GM12878 (cell line): ENCODE measurements around the gene TMEM19.

Source experiments
- EGR1 ChIP-seq, 2 experiments: IDR thresholded peaks; 1 replicate in 1 of 2; 2 replicates in 1 of 2; pipeline ENCODE4 v1.6.1; 2011 to 2012; ENCODE audit warnings: low read depth in 2 of 2, low read length in 2 of 2, borderline replicate concordance in 1 of 2, mild to moderate bottlenecking in 1 of 2, moderate library complexity in 1 of 2
- EZH2 ChIP-seq: IDR thresholded peaks from 2 replicates; pipeline ENCODE4 v1.6.1; 2012; ENCODE audit warnings: low read depth, mild to moderate bottlenecking, control low read depth, inconsistent platforms, low read length, borderline replicate concordance; ENCODE audit not compliant: control insufficient read depth
- MYC ChIP-seq: IDR thresholded peaks from 2 replicates; pipeline ENCODE4 v1.6.1; 2011; ENCODE audit warnings: mild to moderate bottlenecking, low read length, moderate library complexity, inconsistent platforms; ENCODE audit not compliant: insufficient read depth, insufficient replicate concordance, insufficient read length, severe bottlenecking
- POLR2A ChIP-seq: IDR thresholded peaks from 2 replicates; pipeline ENCODE4 v1.6.1; 2011; ENCODE audit warnings: low read depth, mild to moderate bottlenecking, low read length
- SIN3A ChIP-seq: IDR thresholded peaks from 2 replicates; pipeline ENCODE4 v1.6.1; 2012; ENCODE audit warnings: low read depth, low read length, improper control_type of control experiment
- SMC3 ChIP-seq: IDR thresholded peaks from 2 replicates; pipeline ENCODE4 v1.6.1; 2011; ENCODE audit warnings: low read length, improper control_type of control experiment, borderline replicate concordance
- TARDBP ChIP-seq: IDR thresholded peaks from 2 replicates; pipeline ENCODE4 v1.6.1; 2016; ENCODE audit warnings: borderline replicate concordance
- YY1 ChIP-seq: IDR thresholded peaks from 2 replicates; pipeline ENCODE4 v1.6.1; 2011; ENCODE audit warnings: low read depth, mild to moderate bottlenecking, low read length
- ZBTB11 ChIP-seq: fragments of 450-650 bp; formaldehyde crosslinking; IDR thresholded peaks from 2 replicates; pipeline ENCODE4 v1.5.0; 2022; ENCODE audit warnings: mild to moderate bottlenecking, missing genetic modification characterization
- ZZZ3 ChIP-seq: IDR thresholded peaks from 2 replicates; pipeline ENCODE4 v1.6.1; 2011; ENCODE audit warnings: low read depth; ENCODE audit not compliant: control insufficient read depth, insufficient read length
- TF ChIP-seq, protein P1 (sequence below): IDR thresholded peaks from 2 replicates; pipeline ENCODE4 v1.6.1; 2011; ENCODE audit warnings: low read depth, low read length, improper control_type of control experiment, borderline replicate concordance
- TF ChIP-seq, protein P2 (sequence below), 3 experiments: IDR thresholded peaks in 2 of 3; conservative IDR thresholded peaks in 1 of 3; 2 replicates each; pipeline ENCODE4 v1.5.1; 2011; ENCODE audit warnings: low read depth in 3 of 3, low read length in 3 of 3, mild to moderate bottlenecking in 3 of 3, control low read depth in 2 of 3, moderate library complexity in 2 of 3, inconsistent platforms in 1 of 3, mixed read lengths in 1 of 3; ENCODE audit not compliant: control insufficient read depth in 2 of 3, insufficient read depth in 1 of 3; ENCODE audit errors: extremely low read depth in 1 of 3
- TF ChIP-seq, protein P3 (sequence below): IDR thresholded peaks from 2 replicates; pipeline ENCODE4 v1.6.1; 2012; ENCODE audit warnings: low read depth, low read length, improper control_type of control experiment

DNA sequence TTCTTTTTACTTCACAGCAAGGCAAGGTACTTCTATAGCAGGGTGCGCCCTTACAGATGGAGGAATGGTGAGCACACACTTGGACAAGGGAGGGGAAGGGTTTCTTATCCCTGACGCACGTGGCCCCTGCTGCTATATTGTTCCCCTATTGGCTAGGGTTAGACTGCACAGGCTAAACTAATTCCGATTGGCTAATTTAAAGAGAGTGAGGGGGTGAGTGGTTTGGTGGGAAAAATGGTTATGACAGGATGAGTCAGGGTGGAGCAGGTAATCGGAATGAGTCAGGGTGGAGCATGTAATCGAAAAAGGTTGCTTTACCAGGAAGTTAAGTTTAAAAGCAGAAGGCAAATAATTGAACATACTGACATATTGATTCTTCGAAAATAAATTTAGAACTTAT is 45.1 kb downstream of the TMEM19 start:
- TF ChIP-seq, protein P1, sequence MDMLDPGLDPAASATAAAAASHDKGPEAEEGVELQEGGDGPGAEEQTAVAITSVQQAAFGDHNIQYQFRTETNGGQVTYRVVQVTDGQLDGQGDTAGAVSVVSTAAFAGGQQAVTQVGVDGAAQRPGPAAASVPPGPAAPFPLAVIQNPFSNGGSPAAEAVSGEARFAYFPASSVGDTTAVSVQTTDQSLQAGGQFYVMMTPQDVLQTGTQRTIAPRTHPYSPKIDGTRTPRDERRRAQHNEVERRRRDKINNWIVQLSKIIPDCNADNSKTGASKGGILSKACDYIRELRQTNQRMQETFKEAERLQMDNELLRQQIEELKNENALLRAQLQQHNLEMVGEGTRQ = no peak
- TF ChIP-seq YY1 (no peak), MYC (no peak), EZH2 (no peak), TARDBP (no peak), ZBTB11 (CRISPR knock-in tag) (no peak), SMC3 (no peak), SIN3A (no peak), ZZZ3 (no peak), POLR2A (no peak), EGR1 (IDR thresholded peaks at IDR 0.05; ENCODE audit: borderline replicate concordance in 1 of 2, low read depth in 2 of 2, low read length in 2 of 2) (no peak)
- TF ChIP-seq, protein P2, sequence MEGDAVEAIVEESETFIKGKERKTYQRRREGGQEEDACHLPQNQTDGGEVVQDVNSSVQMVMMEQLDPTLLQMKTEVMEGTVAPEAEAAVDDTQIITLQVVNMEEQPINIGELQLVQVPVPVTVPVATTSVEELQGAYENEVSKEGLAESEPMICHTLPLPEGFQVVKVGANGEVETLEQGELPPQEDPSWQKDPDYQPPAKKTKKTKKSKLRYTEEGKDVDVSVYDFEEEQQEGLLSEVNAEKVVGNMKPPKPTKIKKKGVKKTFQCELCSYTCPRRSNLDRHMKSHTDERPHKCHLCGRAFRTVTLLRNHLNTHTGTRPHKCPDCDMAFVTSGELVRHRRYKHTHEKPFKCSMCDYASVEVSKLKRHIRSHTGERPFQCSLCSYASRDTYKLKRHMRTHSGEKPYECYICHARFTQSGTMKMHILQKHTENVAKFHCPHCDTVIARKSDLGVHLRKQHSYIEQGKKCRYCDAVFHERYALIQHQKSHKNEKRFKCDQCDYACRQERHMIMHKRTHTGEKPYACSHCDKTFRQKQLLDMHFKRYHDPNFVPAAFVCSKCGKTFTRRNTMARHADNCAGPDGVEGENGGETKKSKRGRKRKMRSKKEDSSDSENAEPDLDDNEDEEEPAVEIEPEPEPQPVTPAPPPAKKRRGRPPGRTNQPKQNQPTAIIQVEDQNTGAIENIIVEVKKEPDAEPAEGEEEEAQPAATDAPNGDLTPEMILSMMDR (IDR thresholded peaks at IDR 0.05 in 2 of 3, conservative IDR thresholded peaks at IDR 0.05 in 1 of 3; ENCODE audit: control insufficient read depth in 2 of 3, extremely low read depth in 1 of 3, insufficient read depth in 1 of 3, low read depth in 3 of 3, low read length in 3 of 3) = no peak
- TF ChIP-seq, protein P3, sequence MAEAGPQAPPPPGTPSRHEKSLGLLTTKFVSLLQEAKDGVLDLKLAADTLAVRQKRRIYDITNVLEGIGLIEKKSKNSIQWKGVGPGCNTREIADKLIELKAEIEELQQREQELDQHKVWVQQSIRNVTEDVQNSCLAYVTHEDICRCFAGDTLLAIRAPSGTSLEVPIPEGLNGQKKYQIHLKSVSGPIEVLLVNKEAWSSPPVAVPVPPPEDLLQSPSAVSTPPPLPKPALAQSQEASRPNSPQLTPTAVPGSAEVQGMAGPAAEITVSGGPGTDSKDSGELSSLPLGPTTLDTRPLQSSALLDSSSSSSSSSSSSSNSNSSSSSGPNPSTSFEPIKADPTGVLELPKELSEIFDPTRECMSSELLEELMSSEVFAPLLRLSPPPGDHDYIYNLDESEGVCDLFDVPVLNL = no peak
